MM.1S (cell line): ENCODE results near the gene KCNK5.

Source experiments
- DNase-seq: peaks from one replicate; pipeline ENCODE4 v3.0.0-alpha.2; 2015
- H2AFZ ChIP-seq: fragments of 300-600 bp; sonication (generic); 2 replicates; pipeline ENCODE4 v1.6.0; 2016; ENCODE audit warnings: antibody characterized with exemption, low read length
- H3F3A ChIP-seq: fragments of 300-600 bp; sonication (generic); 2 replicates; pipeline ENCODE4 v1.6.1; 2016; ENCODE audit warnings: mild to moderate bottlenecking, antibody characterized with exemption, low read length, moderate library complexity, mixed read lengths; ENCODE audit not compliant: insufficient read depth
- H3K27ac ChIP-seq: fragments of 300-600 bp; sonication (generic); 2 replicates; pipeline ENCODE4 v1.5.1; 2016; ENCODE audit warnings: mild to moderate bottlenecking, low read length
- H3K27me3 ChIP-seq: fragments of 300-600 bp; sonication (generic); replicated peaks from 2 replicates; pipeline ENCODE4 v1.6.0; 2016; ENCODE audit warnings: low read length; ENCODE audit not compliant: insufficient read depth
- H3K36me3 ChIP-seq: fragments of 300-600 bp; sonication (generic); replicated peaks from 2 replicates; pipeline ENCODE4 v1.6.1; 2016; ENCODE audit warnings: mild to moderate bottlenecking, low read length, mixed read lengths; ENCODE audit not compliant: insufficient read depth
- H3K4me1 ChIP-seq: fragments of 300-600 bp; sonication (generic); 2 replicates; pipeline ENCODE4 v1.6.1; 2016; ENCODE audit warnings: low read length, mixed read lengths
- H3K4me2 ChIP-seq: fragments of 300-600 bp; sonication (generic); 2 replicates; pipeline ENCODE4 v1.6.0; 2016; ENCODE audit warnings: low read depth, low read length
- H3K4me3 ChIP-seq: fragments of 300-600 bp; sonication (generic); 2 replicates; pipeline ENCODE4 v1.5.1; 2016; ENCODE audit warnings: low read length, mixed read lengths
- H3K79me2 ChIP-seq: fragments of 300-600 bp; sonication (generic); 2 replicates; pipeline ENCODE4 v1.6.1; 2016; ENCODE audit warnings: mixed run types, low read length, mixed read lengths
- H3K9ac ChIP-seq: fragments of 300-600 bp; sonication (generic); 2 replicates; pipeline ENCODE4 v1.6.1; 2016; ENCODE audit warnings: low read length, mixed read lengths
- H3K9me2 ChIP-seq: fragments of 300-600 bp; sonication (generic); replicated peaks from 2 replicates; pipeline ENCODE4 v1.6.1; 2016; ENCODE audit warnings: mild to moderate bottlenecking, low read length, mixed read lengths; ENCODE audit not compliant: insufficient read depth
- H3K9me3 ChIP-seq: fragments of 300-600 bp; sonication (generic); replicated peaks from 2 replicates; pipeline ENCODE4 v1.6.1; 2016; ENCODE audit warnings: mild to moderate bottlenecking, low read length, mixed read lengths; ENCODE audit not compliant: insufficient read depth
- H4K20me1 ChIP-seq: fragments of 300-600 bp; sonication (generic); 2 replicates; pipeline ENCODE4 v1.6.1; 2016; ENCODE audit warnings: mild to moderate bottlenecking, low read length, moderate library complexity, mixed read lengths; ENCODE audit not compliant: insufficient read depth
- EZH2 ChIP-seq: fragments of 300-600 bp; sonication (generic); optimal IDR thresholded peaks from 2 replicates; pipeline ENCODE3; 2017; ENCODE audit warnings: low read depth, mild to moderate bottlenecking, antibody characterized with exemption, low read length, mixed read lengths
- EZH2phosphoT487 ChIP-seq: fragments of 300-600 bp; sonication (generic); IDR thresholded peaks from 2 replicates; pipeline ENCODE4 v1.6.1; 2018; ENCODE audit warnings: antibody characterized with exemption, low read length
- TF ChIP-seq, protein P1 (sequence below): fragments of 300-600 bp; sonication (generic); IDR thresholded peaks from 2 replicates; pipeline ENCODE4 v1.5.1; 2016; ENCODE audit warnings: antibody characterized with exemption, low read length, mixed read lengths

KCNK5 gene

DNA sequence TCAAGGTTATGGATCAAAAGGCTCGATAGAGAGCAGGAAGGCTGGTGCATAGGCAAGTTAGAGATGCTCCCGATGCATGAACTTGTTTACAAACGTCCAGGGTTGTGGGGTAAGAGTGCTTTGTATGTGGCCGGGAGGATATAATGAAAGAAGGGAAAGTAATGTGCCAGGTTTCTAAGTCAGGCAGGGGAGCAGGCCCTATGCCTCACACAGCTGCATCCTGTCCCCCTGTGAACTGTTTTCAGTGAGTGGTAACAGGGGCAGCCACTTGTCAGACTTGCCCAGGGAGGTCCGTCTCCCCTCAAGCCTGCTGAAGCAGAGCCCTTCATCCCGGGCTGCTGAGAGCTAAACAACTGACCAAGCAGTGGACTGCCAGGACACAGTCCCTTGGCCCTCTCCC is 19.4 kb downstream of the KCNK5 start:
- Histone ChIP-seq H3K9me2 (no peaks in the 10 kb centered on the region), H3K36me3 (no peaks in the 10 kb centered on the region), H4K20me1 (no peaks in the 10 kb centered on the region), H3K27ac (no peak overlapping the region), H3K4me2 (no peak overlapping the region), H3K27me3 (no peaks in the 10 kb centered on the region), H2AFZ (no peak overlapping the region), H3K9me3 (no peaks in the 10 kb centered on the region), H3K4me3 (no peak overlapping the region), H3K4me1 (no peaks in the 10 kb centered on the region), H3K9ac (no peak overlapping the region), H3F3A (no peaks in the 10 kb centered on the region), H3K79me2 (no peaks in the 10 kb centered on the region)
- TF ChIP-seq EZH2phosphoT487 (no peak), EZH2 (no peak)
- TF ChIP-seq, protein P1, sequence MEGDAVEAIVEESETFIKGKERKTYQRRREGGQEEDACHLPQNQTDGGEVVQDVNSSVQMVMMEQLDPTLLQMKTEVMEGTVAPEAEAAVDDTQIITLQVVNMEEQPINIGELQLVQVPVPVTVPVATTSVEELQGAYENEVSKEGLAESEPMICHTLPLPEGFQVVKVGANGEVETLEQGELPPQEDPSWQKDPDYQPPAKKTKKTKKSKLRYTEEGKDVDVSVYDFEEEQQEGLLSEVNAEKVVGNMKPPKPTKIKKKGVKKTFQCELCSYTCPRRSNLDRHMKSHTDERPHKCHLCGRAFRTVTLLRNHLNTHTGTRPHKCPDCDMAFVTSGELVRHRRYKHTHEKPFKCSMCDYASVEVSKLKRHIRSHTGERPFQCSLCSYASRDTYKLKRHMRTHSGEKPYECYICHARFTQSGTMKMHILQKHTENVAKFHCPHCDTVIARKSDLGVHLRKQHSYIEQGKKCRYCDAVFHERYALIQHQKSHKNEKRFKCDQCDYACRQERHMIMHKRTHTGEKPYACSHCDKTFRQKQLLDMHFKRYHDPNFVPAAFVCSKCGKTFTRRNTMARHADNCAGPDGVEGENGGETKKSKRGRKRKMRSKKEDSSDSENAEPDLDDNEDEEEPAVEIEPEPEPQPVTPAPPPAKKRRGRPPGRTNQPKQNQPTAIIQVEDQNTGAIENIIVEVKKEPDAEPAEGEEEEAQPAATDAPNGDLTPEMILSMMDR, result no peak
- DNase-seq, result no peak

DNA sequence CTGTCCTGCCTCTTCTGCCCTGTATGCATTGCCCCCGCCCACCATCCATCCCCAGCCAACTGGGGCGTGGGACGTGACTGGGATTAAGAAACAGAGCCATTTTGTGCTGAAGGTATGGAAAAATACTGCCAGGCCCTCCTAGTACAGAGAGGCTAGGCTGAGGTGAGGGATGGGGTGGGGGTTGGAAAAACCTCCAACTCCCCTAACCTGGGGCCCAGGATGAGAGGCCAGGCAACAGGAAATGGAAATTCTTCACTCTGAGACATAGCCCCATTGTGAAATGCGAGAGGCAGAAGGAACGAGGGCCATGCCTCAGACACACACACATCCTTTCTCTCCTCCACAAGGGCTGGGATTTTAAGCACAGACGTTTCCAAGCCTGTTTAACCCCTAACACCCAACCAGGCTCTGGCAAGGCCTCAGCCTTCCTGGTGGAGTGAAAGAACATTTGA is 19.9 kb downstream of the KCNK5 start:
- Histone ChIP-seq H3K9me3 (no peaks in the 10 kb centered on the region), H3K4me2 (no peak overlapping the region), H3K27me3 (no peaks in the 10 kb centered on the region), H3K4me3 (no peak overlapping the region), H2AFZ (no peak overlapping the region), H4K20me1 (no peaks in the 10 kb centered on the region), H3K36me3 (no peaks in the 10 kb centered on the region), H3K9ac (no peak overlapping the region), H3K4me1 (no peaks in the 10 kb centered on the region), H3K79me2 (no peaks in the 10 kb centered on the region), H3K9me2 (no peaks in the 10 kb centered on the region), H3K27ac (no peak overlapping the region), H3F3A (no peaks in the 10 kb centered on the region)
- TF ChIP-seq EZH2phosphoT487 (no peak), EZH2 (no peak)
- TF ChIP-seq, protein P1, result no peak
- no peak for DNase-seq

DNA sequence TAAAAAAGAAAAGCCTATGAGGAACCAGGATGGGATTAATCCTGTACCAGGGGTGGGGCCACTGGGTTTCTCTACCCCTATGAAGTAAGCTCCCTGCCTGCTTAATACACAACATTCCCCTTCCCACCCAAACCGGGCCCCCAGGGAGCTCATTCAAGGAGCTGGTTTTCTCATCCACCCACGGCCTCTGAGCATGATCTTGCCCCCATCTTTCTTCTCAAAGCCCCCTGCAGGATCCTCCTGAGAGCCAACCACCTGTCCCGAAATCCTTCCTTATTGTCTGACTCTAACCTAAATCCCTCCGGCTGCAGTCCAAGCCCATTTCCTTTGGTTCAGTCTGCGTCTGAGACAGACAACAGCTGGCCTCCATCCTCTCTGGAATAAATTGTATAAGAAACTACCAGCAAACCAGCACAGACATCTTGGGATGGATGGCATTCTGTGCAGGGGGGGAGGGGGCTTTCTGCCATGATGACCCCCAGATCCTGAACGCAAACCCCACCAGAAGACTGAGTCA is 21.0 kb downstream of the KCNK5 start:
- H3K27ac ChIP-seq, result no peak overlapping the region
- no peak overlapping the region for H3K9ac ChIP-seq
- no peak overlapping the region for H3K4me2 ChIP-seq

More for the DNA sequence above, 21.0 kb downstream of the KCNK5 start:
- no peaks in the 10 kb centered on the region for H3K9me3 ChIP-seq
- no peak for DNase-seq
- no peak overlapping the region for H3K4me3 ChIP-seq
- H3K36me3 ChIP-seq, result no peaks in the 10 kb centered on the region
- no peaks in the 10 kb centered on the region for H3K27me3 ChIP-seq
- TF ChIP-seq, protein P1, result no peak
- TF ChIP-seq EZH2, result no peak
- no peak for TF ChIP-seq EZH2phosphoT487
- no peaks in the 10 kb centered on the region for H4K20me1 ChIP-seq
- H3K4me1 ChIP-seq, result no peaks in the 10 kb centered on the region
- no peak overlapping the region for H2AFZ ChIP-seq
- H3K9me2 ChIP-seq, result no peaks in the 10 kb centered on the region
- no peaks in the 10 kb centered on the region for H3K79me2 ChIP-seq
- no peaks in the 10 kb centered on the region for H3F3A ChIP-seq
